ENCODE measurements around the gene SCYGR3.
"Not testable (repeated sequence)": the region's sequence is repeated elsewhere in the genome, so short reads cannot be mapped to it uniquely, and the experiment has no call there.

Gene SCYGR3

DNA sequence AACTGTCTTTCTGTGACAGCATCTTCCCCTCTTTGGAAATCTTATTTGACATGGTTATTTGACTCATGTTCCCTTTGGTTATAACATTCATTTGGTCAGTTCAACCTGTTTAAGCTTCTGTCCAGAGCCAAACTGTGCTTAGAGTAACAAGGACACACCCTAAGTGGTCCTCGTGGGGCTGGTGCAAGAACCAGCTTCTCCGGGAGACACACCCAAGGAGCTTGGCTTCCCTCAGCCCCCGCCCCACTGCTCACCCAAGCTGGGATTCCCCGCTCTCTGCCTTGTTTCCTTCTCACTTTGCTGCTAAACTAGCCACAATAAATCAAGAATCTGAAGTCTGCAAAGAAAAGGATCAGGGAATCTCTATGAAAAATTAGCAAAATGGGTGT lies 1.4 kb downstream of the SCYGR3 start:
- no peak for DNase-seq

DNA sequence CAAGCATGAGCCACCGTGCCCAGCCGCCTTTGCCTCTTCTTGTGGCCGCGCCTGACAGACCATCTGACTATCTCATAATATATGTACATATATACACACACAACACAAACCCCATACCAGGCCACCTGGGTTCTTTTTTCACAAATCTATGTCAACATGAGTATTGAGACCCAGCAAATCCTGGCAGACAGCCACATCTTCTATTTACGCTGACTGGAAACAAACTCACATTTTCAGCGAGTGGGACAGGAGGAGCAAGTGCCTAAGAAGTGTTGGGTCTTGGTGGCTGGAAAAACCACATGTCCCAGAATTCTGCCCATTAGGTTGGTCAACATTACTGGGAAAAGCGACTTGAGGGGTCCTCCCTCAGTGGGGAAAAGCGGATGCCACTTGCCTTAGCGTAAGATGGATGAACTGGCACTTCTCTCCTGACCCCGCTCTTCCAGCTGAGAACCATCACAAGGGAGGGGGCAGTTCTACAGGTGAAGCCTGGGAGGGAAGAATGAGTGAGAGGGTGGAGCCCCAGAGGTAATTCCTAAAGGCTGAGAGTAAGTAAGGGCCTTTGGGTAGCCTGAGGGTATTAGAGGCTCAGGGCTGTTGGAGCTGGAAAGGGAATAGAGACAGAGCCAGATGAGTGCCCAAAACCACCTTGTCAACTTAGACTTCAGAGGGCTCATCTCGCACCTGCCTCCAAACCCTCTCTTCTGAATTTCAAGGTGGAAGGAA lies 1.9 kb downstream of the SCYGR3 start:
- no peak for DNase-seq

DNA sequence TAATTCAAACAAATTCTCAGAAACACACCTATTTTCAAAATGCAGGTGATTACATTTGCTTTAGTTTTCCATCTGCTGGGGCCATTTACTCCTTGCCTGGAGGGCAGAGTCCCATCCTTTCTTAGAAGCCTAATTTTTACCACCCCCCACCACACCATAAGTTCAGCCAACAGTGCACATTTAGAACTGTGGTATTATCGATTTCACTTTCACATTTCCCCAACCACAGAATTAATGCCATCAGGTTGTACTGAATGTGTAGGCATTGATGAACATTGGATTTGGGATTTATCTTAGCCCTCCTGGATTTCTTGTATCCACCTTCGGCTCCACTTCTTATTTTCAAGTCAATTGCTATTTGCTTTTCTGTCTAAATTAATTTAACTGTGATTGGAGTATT lies 4.5 kb downstream of the SCYGR3 start:
- DNase-seq = no peak

DNA sequence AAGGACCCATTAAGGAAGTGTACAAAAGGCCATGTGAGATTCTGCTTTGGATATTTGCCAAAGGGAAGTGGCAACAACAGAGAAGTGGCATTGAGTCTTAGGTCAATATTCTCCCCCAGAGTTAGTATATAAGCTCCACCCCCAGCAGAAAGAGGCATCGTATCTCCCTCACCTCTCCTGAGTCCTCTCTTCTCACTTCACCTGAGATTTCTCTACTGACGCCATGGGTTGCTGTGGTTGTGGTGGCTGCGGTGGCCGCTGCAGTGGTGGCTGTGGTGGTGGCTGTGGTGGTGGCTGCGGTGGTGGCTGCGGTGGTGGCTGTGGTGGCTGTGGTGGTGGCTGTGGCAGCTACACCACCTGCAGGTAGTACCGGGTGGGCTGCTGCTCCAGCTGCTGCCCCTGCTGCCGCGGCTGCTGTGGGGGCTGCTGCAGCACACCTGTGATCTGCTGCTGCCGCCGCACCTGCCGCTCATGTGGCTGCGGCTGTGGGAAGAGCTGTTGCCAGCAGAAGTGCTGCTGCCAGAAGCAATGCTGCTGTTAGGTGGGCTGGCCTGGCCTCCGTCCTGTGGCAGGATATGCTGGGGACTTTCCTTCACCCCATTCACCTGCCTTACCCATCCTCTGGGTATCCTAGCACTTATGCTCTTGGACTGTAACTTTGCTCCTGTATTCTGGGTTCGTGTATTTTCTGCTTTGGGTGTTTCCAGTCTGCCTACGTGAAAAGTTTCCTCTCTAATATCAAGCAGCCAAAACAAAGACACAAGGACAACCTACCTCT lies 5.9 kb downstream of the SCYGR3 start:
- DNase-seq = no peak

DNA sequence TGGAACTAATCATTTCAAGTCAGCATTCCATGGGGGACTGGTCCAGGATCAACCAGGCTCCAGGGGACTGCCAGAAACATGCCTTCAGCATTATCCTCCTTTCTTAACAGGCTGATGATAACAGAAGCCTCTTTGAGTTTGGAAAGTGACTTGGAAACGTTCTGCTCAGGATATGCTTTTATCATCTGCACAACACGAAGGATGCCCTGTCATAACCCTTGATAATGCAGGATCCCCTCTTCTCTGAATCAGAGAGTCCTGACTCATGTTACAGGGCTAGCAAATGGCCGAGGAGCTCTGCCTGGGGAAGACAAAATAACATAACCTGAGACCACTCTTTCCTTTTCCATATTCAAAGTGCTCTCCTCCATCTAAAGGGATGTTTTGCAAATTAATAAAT lies 6.7 kb downstream of the SCYGR3 start:
- DNase-seq = no peak

DNA sequence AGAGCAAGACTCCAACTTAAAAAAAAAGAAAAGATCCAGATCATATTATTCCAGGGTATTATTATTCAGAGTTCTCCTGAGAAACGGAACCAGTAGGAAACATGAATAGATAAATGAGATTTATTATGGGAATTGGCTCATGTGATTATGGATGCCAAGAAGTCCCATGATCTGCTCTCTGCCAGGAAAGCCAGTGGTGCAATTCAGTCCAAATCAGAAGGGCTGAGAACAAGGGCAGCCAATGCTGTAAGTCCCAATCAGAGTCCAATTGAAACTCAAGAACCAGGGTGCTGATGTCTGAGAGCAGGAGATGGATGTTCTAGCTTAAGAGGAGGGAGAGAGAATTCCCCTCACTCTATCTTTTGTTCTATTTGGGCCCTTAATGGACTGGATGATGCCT lies 8.2 kb downstream of the SCYGR3 start:
- DNase-seq = no peak

DNA sequence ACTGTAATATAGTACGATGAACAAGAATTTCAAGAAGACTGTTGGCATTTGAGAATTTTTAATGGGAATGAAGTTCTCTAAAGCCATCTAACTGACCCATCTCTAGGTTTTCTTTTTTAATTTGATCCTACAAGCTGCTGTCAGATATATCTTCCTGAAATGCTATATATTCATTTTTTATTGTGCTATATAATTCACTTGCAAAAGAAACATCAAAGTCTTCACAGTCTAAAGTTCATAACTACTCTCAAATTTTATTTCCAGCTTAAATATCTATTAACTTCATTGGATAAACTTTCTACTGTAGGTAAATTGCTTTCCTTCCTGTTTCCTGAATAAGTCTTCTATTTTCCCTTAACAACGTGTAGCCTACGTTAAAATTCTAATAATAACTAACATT lies 12.3 kb downstream of the SCYGR3 start:
- DNase-seq = no peak

DNA sequence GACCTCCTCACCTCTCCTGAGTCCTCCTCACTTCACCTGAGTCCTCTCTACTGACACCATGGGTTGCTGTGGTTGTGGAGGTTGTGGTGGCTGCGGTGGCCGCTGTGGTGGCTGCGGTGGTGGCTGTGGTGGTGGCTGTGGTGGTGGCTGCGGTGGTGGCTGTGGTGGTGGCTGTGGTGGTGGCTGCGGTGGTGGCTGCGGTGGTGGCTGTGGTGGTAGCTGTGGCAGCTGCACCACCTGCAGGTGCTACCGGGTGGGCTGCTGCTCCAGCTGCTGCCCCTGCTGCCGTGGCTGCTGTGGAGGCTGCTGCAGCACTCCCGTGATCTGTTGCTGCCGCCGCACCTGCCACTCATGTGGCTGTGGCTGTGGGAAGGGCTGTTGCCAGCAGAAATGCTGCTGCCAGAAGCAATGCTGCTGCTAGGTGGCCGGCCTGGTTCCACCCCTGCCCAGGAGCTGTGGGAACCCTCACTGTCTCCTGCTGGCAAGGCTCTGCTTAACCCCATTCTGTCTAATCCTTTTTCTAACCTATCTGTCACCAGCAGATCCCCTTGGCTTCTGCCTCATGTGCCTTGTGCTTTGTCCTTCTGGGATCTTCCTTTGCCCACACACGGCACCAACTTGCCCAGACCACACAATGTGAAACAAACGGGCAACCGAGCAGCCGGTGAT lies 15.7 kb downstream of the SCYGR3 start, which contains the start of gene SCYGR2:
Gene SCYGR2, plus strand, starts transcription at position 59 of the 669 bp plus-strand sequence. Its CDS starts 0 bp downstream, at position 59.
- not testable (repeated sequence) for DNase-seq

DNA sequence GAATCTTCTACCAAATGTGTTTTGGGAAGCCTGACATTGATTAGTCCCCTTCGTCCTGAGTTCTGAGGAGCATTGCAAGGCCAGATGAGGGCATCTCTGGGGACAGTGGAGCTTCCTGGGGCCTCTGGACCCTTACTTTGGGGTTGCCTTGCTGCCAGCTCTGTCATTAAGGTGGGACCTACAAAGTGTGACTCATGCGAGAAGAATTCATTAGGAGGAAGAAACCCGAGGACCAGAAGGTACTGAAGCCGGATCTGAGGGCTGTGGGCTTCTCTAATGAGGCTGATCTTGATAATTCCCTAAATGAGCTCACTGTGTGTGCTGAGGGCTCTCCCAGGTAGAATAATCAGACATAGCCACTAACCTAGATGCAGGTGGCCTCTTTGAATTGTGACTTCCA lies 16.6 kb downstream of the SCYGR3 start:
- no peak for DNase-seq

DNA sequence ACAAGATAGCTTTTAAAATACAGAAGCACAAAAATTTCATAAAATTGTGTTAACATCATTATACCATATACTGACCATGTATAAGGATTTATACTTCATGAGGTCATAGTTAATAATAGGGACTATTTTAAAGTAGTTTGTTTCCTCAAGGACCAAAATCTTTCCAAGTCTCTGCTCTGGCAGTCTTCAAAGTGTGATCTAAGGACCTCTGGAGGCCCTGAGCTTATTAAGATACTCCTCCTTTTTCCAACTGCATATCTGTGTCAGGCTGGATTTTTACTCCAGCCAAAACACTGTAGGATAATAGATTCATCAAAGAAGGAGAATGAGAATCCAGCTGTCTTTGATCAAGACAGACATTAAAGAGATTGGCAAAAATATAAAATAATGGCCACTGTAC lies 17.6 kb downstream of the SCYGR3 start:
- DNase-seq = no peak

DNA sequence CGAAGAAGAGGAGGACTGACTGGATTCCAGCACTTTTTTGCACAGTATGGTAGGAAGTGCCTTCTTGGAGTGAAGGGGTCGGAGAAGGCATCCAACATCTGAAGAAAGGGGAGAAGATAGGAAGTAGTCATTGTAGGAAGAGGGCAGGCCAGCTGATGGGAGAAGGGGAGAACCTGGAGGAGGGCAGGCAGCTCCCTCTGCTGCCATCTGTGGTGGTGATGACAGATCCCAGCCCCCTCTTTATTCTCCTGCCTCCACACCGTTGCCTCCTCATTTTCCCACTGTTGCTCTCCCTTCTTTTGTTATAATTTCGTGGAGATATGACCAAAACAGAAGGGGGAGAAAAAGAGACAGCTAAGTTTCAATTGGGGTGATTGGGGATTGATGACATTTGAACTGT lies 18.8 kb downstream of the SCYGR3 start:
- DNase-seq = no peak

DNA sequence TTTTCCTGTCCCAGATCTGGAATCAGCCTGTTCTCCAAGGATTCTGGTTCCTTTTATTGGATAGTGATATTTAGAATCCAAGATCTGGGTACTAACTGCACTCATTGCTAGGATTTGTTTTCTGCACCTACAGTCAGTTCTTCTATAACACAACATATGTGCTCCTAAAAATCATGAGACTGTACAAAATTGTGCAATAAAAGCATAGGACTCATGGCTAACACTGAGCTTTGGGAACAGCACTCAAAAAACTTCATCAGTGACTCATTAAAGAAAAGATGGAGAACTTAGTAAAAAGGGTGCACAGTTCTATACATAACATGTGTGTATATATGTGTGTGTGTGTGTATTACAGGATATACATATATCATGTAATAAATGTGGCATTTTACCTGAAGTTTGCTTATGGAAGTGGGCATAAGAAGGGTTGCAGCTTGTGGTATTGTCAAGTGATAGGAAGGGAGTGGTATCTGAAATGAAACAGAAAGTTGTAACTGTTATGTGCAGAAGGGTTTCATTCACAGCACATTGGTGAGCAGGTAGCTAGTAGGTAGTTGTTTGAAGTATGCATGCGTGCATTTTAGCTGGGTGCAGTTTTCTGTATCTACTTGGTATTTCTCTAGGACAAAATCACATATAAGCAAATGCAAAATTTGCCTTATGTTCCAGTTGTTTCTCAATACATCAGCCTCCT lies 21.8 kb downstream of the SCYGR3 start:
- no peak for DNase-seq

DNA sequence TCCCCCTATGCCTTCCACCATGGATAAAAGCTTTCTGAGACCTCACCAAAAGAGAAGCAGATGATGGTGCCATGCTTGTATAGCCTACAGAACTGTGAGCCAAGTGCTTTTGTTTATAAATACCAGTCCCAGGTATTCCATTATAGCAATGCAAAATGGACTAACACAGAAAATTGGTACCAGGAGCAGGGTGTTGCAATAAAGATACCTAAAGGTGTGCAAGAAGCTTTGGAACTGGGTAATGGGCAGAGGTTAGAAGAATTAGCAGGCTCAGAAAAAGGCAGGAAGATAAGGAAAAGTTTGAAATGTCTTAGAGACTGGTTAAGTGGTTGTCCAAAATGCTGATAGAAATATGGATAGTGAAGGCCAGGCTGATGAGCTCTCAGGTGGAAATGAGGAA lies 32.3 kb downstream of the SCYGR3 start:
- DNase-seq = no peak

DNA sequence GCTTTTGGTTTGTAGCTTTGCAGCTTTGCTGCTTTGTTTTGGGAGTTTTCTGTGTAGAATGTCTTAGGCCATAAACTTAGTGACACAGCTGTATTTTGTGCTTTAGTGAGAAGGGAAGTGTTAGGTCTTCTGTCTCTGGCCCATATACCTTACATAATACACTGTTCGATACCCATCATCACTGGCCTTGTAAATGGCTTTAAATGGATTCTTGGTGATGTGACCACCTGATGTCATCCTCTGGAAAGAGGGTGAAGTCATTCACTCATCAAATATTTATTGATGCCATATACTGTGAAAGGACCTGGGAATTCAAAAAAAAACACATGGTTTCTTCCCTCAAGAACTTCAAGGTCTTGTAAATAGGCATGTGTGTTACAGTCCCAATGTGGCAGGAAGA lies 34.8 kb downstream of the SCYGR3 start:
- no peak for DNase-seq

DNA sequence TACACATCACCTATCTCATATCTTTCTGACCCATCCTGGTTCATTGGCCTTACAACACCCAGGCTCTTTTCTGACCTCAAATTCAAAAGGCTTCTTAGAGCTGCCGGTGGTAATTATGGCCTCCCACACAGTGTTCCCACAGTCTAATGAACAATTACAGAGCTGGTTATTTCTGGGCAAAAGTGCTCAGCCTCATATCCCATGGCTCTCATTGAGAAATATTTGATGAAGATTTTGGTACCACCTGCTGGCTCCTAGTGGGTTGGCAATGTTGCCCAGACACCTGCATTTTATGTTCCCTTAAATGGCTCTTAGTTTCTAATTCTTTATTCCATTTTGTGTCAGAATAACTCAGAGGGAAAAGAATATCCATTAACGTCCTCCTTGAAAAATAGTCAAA lies 36.0 kb downstream of the SCYGR3 start:
- DNase-seq = no peak

DNA sequence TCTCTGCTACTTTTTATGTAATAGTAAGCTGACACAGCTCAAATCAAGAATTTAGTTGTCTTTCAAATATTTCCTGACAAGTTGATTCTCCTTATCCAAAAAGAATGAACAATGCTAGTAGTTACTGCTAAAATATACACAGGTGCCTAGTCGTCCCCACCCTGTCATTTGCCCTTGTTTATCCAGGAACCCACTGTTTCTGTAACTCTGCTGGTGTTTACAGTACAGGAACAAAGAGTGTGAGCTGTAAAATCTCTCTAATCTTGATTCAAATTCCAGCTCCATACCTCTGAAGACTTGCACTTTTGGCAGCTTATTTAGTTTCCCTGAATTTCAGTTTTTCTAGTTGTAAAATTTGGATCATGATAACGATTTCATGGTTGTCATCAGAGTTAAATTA lies 37.1 kb downstream of the SCYGR3 start:
- no peak for DNase-seq

DNA sequence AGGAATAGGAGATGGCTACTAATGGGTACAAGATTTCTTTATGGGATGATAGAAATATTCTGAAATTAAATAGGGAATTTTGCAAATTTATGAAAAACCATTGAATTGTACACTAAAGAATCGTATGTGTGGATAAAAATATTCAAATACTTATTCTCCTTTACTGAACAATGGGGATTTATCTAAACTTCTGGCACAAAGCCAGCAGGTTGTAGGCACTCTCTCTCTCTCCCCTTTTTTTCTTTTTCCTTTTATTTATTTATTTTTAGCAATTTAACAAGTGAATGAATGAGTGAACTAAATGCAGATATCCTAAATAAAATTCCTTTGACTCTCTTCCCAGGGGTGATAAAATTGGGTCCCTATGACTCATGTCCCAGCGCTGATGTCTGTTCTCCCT lies 37.8 kb downstream of the SCYGR3 start:
- no peak for DNase-seq

DNA sequence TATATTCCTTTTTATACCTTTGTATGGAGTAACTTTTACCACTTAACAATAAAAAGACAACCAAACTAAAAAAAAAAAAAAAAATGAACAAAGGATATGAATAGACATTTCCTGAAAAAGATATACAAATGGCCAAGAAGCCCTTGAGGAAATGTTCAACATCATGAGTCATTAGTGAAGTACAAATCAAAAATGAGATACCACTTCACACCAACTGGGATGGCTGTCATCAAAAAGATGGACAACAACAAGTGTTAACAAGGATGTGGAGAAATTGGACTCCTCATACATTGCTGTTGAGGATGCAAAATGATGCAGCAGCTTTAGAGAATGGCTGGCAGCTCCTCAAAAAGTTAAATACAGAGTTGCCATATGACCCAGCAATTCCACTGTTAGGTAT lies 38.5 kb downstream of the SCYGR3 start:
- DNase-seq = no peak

DNA sequence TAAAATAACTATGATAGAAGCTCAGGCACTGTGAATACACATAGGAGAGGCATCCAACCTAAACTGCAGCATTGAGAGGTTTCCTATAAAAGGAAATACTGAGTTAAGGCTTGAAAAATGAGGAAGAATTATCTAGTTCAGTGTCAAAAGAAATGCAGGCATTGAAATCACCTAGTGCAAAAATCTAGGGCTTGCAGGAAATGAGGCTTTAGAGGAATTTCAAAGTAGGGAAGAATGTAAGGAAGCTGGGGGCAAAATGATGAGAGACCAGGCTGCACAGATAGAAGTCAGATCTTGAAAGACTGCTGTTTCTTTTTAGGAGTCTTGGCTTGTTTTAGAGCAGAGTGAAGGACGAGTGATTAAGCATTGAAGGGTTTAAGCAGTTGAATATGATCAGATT lies 44.0 kb downstream of the SCYGR3 start:
- peak; percentile 14 for DNase-seq

DNA sequence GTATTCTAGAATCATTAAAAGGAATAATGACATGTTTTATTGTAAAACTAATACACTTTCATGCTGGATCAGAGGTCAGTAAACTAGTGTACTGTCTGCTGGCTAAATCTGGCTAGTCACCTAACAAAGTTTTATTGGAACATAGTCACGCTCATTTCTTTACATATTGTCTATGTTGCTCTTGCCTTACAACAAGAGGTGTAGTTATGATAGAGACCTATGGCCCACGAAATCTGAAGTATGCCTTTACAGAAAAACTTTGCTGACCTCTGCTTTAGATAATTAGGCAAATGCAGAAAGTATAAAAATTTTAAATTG lies 45.8 kb downstream of the SCYGR3 start:
- DNase-seq = no peak

DNA sequence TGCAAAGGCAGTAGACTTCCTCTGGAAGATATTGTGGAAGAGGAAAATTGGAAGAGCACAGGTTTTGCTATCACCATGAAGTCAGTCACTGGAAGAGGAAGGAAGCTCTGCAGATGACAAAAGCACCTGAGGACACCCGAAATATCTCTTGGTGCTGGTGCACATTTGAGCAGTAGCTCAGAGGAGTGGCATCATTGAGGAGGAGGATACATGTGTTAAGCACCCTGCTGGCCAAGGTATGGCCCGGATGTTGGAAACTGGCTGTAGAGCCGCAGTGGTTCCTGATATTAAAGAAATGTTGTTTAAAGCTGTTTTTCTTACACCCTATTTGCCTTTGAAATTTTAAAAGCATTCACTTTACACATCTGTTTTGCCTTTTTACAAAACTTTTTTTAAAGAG lies 48.6 kb downstream of the SCYGR3 start:
- no peak for DNase-seq

DNA sequence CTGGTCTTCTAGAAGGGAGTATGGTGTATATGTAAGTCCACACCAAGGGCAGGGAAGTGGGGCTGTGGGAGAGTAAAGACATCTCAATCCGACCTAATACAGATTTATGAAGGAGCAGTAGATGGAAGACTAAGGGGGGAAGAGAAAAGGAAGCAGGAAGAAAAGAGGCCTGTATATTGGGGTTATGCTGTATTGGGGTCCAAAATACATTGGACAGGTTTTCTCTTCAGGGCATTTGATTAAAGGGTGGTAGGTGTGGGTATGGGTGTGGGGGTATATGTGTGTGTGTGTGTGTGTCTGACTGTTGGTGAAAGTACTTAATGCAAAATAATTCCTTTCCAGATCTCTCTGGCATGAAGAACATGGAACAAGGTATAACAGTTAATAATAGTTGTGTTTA lies 49.6 kb downstream of the SCYGR3 start:
- DNase-seq = no peak
